H9 (cell line): ENCODE results near the gene LGR5. TPM values are rescaled to one million over a fixed set of nuclear protein-coding genes. Genes with fewer than 3 reads are reported as not detected.

Experiments
- DNase-seq: peaks from one replicate; pipeline ENCODE4 v3.0.0-alpha.2; 2017
- H2AFZ ChIP-seq: one replicate; pipeline ENCODE4 v1.6.1; 2013; ENCODE audit warnings: mild to moderate bottlenecking, low read length, control low read depth, moderate library complexity
- H2AK5ac ChIP-seq: 2 replicates; pipeline ENCODE4 v1.6.1; 2013; ENCODE audit warnings: low read length, control low read depth, mixed read lengths; ENCODE audit not compliant: insufficient read length
- H2BK120ac ChIP-seq: one replicate; pipeline ENCODE4 v1.6.1; 2013; ENCODE audit warnings: low read depth, mild to moderate bottlenecking, low read length, control low read depth, inconsistent platforms; ENCODE audit not compliant: poor library complexity, severe bottlenecking
- H2BK12ac ChIP-seq: 2 replicates; pipeline ENCODE4 v1.6.1; 2013; ENCODE audit warnings: low read length, control low read depth, mixed read lengths, low read depth; ENCODE audit not compliant: insufficient read length
- H2BK15ac ChIP-seq: 2 replicates; pipeline ENCODE4 v1.6.1; 2013; ENCODE audit warnings: low read depth, low read length, control low read depth
- H2BK20ac ChIP-seq: one replicate; pipeline ENCODE4 v1.6.1; 2013; ENCODE audit warnings: low read depth, mild to moderate bottlenecking, low read length, control low read depth, inconsistent platforms; ENCODE audit not compliant: poor library complexity, severe bottlenecking
- H2BK5ac ChIP-seq: 2 replicates; pipeline ENCODE4 v1.6.1; 2013; ENCODE audit warnings: low read length, control low read depth, mixed read lengths; ENCODE audit not compliant: insufficient read length
- H3K14ac ChIP-seq: 2 replicates; pipeline ENCODE4 v1.6.1; 2013; ENCODE audit warnings: low read length, control low read depth; ENCODE audit not compliant: insufficient read depth
- H3K18ac ChIP-seq: 2 replicates; pipeline ENCODE4 v1.6.1; 2013; ENCODE audit warnings: low read depth, mild to moderate bottlenecking, mixed read lengths, low read length, control low read depth; ENCODE audit not compliant: insufficient read length
- H3K23ac ChIP-seq: 2 replicates; pipeline ENCODE4 v1.6.1; 2013; ENCODE audit warnings: low read length, control low read depth, mixed read lengths, low read depth; ENCODE audit not compliant: insufficient read length
- H3K23me2 ChIP-seq: 2 replicates; pipeline ENCODE4 v1.6.1; 2013; ENCODE audit warnings: low read depth, mild to moderate bottlenecking, mixed read lengths, low read length, control low read depth; ENCODE audit not compliant: insufficient read length, poor library complexity, severe bottlenecking
- H3K27ac ChIP-seq: 2 replicates; pipeline ENCODE4 v1.5.1; 2013; ENCODE audit warnings: low read length, control low read depth, mixed read lengths, low read depth; ENCODE audit not compliant: insufficient read length
- H3K27me3 ChIP-seq: 2 replicates; pipeline ENCODE4 v1.6.1; 2013; ENCODE audit warnings: low read length, control low read depth, inconsistent platforms; ENCODE audit not compliant: insufficient read depth
- H3K4ac ChIP-seq: 2 replicates; pipeline ENCODE4 v1.6.1; 2013; ENCODE audit warnings: low read depth, mild to moderate bottlenecking, control low read depth, inconsistent platforms, low read length, moderate library complexity
- H3K4me1 ChIP-seq: 2 replicates; pipeline ENCODE4 v1.6.1; 2013; ENCODE audit warnings: low read length, control low read depth, inconsistent platforms; ENCODE audit not compliant: insufficient read depth
- H3K4me2 ChIP-seq: 2 replicates; pipeline ENCODE4 v1.6.1; 2013; ENCODE audit warnings: low read length, control low read depth, mixed read lengths; ENCODE audit not compliant: insufficient read length, insufficient read depth
- H3K56ac ChIP-seq: 2 replicates; pipeline ENCODE4 v1.6.1; 2013; ENCODE audit warnings: low read depth, mild to moderate bottlenecking, mixed read lengths, low read length, control low read depth; ENCODE audit not compliant: insufficient read length
- H3K79me1 ChIP-seq: 2 replicates; pipeline ENCODE4 v1.6.1; 2013; ENCODE audit warnings: low read depth, mild to moderate bottlenecking, moderate library complexity, low read length, control low read depth, inconsistent platforms; ENCODE audit not compliant: insufficient read depth, poor library complexity, severe bottlenecking
- H3K79me2 ChIP-seq: 2 replicates; pipeline ENCODE4 v1.6.1; 2013; ENCODE audit warnings: low read length, control low read depth, inconsistent platforms; ENCODE audit not compliant: insufficient read depth
- H3K9ac ChIP-seq: 2 replicates; pipeline ENCODE4 v1.6.1; 2013; ENCODE audit warnings: low read length, control low read depth, mixed read lengths; ENCODE audit not compliant: insufficient read length; ENCODE audit errors: extremely low read depth
- H3K9me3 ChIP-seq: one replicate; pipeline ENCODE4 v1.6.1; 2013; ENCODE audit warnings: low read depth, low read length, inconsistent platforms; ENCODE audit not compliant: control insufficient read depth
- H3T11ph ChIP-seq: one replicate; pipeline ENCODE4 v1.6.1; 2013; ENCODE audit warnings: mild to moderate bottlenecking, low read length, control low read depth, inconsistent platforms
- H4K20me1 ChIP-seq: one replicate; pipeline ENCODE4 v1.6.1; 2013; ENCODE audit not compliant: control insufficient read depth, insufficient read length, insufficient read depth
- H4K5ac ChIP-seq: 2 replicates; pipeline ENCODE4 v1.6.1; 2013; ENCODE audit warnings: low read depth, mild to moderate bottlenecking, mixed read lengths, low read length, control low read depth; ENCODE audit not compliant: insufficient read length
- H4K8ac ChIP-seq: replicated peaks from 2 replicates; pipeline ENCODE4 v1.6.1; 2013; ENCODE audit warnings: low read length, control low read depth, mixed read lengths, low read depth; ENCODE audit not compliant: insufficient read length
- H4K91ac ChIP-seq: 2 replicates; pipeline ENCODE4 v1.6.1; 2013; ENCODE audit warnings: low read depth, mild to moderate bottlenecking, moderate library complexity, mixed read lengths, low read length, control low read depth; ENCODE audit not compliant: insufficient read length
- H3K27ac Mint-ChIP-seq, 3 experiments: 2 replicates in 2 of 3; 3 replicates in 1 of 3; pipeline ENCODE4 v1.8.0; 2020 to 2021; ENCODE audit warnings: mixed read lengths in 3 of 3, mild to moderate bottlenecking in 1 of 3, moderate library complexity in 1 of 3
- H3K27me3 Mint-ChIP-seq: 2 replicates; pipeline ENCODE4 v1.8.0; 2021; ENCODE audit warnings: low read depth, mild to moderate bottlenecking, moderate library complexity, mixed read lengths
- H3K36me3 Mint-ChIP-seq, 3 experiments: 2 replicates in 2 of 3; 3 replicates in 1 of 3; pipeline ENCODE4 v1.8.0; 2020 to 2021; ENCODE audit warnings: low read depth in 3 of 3, mixed read lengths in 3 of 3; ENCODE audit not compliant: insufficient read depth in 1 of 3
- H3K4me1 Mint-ChIP-seq, 2 experiments: 2 replicates each; pipeline ENCODE4 v1.8.0; 2020; ENCODE audit warnings: mixed read lengths in 2 of 2
- H3K4me3 Mint-ChIP-seq, 2 experiments: 2 replicates in 1 of 2; 3 replicates in 1 of 2; pipeline ENCODE4 v1.8.0; 2020 to 2021; ENCODE audit warnings: mild to moderate bottlenecking in 2 of 2, mixed read lengths in 2 of 2, moderate library complexity in 1 of 2
- H3K9me3 Mint-ChIP-seq, 2 experiments: 2 replicates in 1 of 2; 3 replicates in 1 of 2; pipeline ENCODE4 v1.8.0; 2020; ENCODE audit warnings: mild to moderate bottlenecking in 2 of 2, mixed read lengths in 2 of 2, moderate library complexity in 1 of 2
- WGBS: extraction: QIAGEN DNeasy Blood & Tissue Kit; methylation state at CpG from one replicate; pipeline ENCODE4 v1.1.7; 2013; ENCODE audit warnings: missing lambda C conversion rate, low lambda C conversion rate, mixed read lengths; ENCODE audit not compliant: insufficient read length; ENCODE audit errors: extremely low coverage; 5-methylcytosine and 5-hydroxymethylcytosine counted together
- total RNA-seq: library from RNA; stranded (reverse); gene quantifications from 2 replicates; pipeline ENCODE4 v1.2.1, GENCODE V29; 2021
- TF ChIP-seq, protein P1 (sequence below): fragments of 200-600 bp; sonication (generic); conservative IDR thresholded peaks from 3 replicates; pipeline ENCODE4 v1.8.0; 2021; ENCODE audit warnings: antibody characterized with exemption, mild to moderate bottlenecking

Gene LGR5
- total RNA-seq, 1 experiment from 2014 or later: 0.09 TPM

DNA sequence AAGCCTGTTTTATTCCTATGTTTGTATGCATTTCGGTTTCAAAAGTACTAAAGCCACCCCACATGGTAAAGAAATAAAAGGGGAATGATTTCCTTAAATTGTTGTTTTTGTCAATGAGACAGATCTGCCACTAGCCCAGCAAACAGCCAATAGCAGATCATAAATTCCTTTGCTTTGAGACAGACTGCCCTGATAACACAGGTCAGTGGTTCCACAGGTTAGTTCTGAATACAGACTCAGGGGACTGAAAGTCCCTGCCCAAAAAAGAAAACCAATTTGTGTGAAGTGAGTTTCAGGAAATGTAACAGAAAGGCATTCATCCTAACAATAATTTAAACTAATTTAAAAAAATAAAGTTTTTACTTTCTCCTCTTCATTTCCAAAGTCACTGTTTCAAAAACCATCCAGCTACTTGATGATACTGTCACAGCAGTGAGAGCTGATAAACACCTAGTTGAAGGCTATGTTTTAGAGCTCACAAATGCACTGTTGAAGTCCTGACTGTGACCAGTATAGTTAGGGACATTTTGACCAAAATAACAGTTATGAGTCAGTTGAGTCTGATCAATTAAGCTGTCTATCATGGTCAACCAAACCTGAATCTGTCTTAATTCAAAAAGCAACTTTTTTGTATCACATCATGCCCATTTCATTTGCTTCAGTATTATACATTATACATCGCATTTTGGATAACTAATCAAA, 77.7 kb downstream of the LGR5 start:
- no peak overlapping the region for H2BK12ac ChIP-seq
- H4K8ac ChIP-seq: no peak overlapping the region
- H3K18ac ChIP-seq: no peak overlapping the region
- no peak overlapping the region for H3K56ac ChIP-seq
- no peaks in the 10 kb centered on the region for H3K9me3 ChIP-seq
- H4K5ac ChIP-seq: no peak overlapping the region
- H3K36me3 Mint-ChIP-seq: no peaks in the 10 kb centered on the region
- H3K4me1 Mint-ChIP-seq: peaks cover 6 to 11% of the 10 kb centered on the region in 2 experiments; a peak in 2 of 4 replicates
- H2AFZ ChIP-seq: no peak overlapping the region
- no peak for DNase-seq
- no peak overlapping the region for H3K4me2 ChIP-seq
- H3K27ac ChIP-seq: no peak overlapping the region
- no peak overlapping the region for H3K23ac ChIP-seq
- no peaks in the 10 kb centered on the region for H3K27me3 Mint-ChIP-seq
- H3K27ac Mint-ChIP-seq: no peak overlapping the region
- TF ChIP-seq, protein P1, sequence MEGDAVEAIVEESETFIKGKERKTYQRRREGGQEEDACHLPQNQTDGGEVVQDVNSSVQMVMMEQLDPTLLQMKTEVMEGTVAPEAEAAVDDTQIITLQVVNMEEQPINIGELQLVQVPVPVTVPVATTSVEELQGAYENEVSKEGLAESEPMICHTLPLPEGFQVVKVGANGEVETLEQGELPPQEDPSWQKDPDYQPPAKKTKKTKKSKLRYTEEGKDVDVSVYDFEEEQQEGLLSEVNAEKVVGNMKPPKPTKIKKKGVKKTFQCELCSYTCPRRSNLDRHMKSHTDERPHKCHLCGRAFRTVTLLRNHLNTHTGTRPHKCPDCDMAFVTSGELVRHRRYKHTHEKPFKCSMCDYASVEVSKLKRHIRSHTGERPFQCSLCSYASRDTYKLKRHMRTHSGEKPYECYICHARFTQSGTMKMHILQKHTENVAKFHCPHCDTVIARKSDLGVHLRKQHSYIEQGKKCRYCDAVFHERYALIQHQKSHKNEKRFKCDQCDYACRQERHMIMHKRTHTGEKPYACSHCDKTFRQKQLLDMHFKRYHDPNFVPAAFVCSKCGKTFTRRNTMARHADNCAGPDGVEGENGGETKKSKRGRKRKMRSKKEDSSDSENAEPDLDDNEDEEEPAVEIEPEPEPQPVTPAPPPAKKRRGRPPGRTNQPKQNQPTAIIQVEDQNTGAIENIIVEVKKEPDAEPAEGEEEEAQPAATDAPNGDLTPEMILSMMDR: no peak
- no peak overlapping the region for H2BK120ac ChIP-seq
- H2BK5ac ChIP-seq: no peak overlapping the region
- peaks cover 0 to 3% of the 10 kb centered on the region in 2 experiments; a peak in 2 of 5 replicates for H3K9me3 Mint-ChIP-seq
- H3K4me3 Mint-ChIP-seq: no peak overlapping the region
- no peak overlapping the region for H2AK5ac ChIP-seq
- H3T11ph ChIP-seq: no peak overlapping the region
- no peak overlapping the region for H3K4ac ChIP-seq
- no peaks in the 10 kb centered on the region; the same call in 1 of the 2 replicates for H3K4me1 ChIP-seq
- H3K23me2 ChIP-seq: no peaks in the 10 kb centered on the region
- H3K79me1 ChIP-seq: no peaks in the 10 kb centered on the region
- no peak overlapping the region for H2BK20ac ChIP-seq
- no peak overlapping the region for H3K14ac ChIP-seq
- no peak overlapping the region for H4K91ac ChIP-seq
- WGBS: no CpG with 5 or more reads among the region's 2 CpGs
- no peak overlapping the region for H2BK15ac ChIP-seq
- H3K9ac ChIP-seq: no peak overlapping the region
- H4K20me1 ChIP-seq: no peaks in the 10 kb centered on the region
- H3K27me3 ChIP-seq: no peaks in the 10 kb centered on the region
- no peaks in the 10 kb centered on the region for H3K79me2 ChIP-seq
